HEK293T (cell line): ENCODE data around the gene CYP2A6.
"Not testable (repeated sequence)": the region's sequence is repeated elsewhere in the genome, so short reads cannot be mapped to it uniquely, and the experiment has no call there.

Experiments
- CTCF ChIA-PET: fragments of 350-600 bp; formaldehyde crosslinking; extraction: SDS; loops from one replicate; lab custom pipeline; 2021; ENCODE audit warnings: antibody characterized with exemption, inconsistent platforms; lab: Yijun Ruan, JAX
- POLR2A ChIA-PET: fragments of 350-600 bp; formaldehyde crosslinking; extraction: SDS; loops from one replicate; lab custom pipeline; 2020; ENCODE audit warnings: antibody characterized with exemption, inconsistent platforms; lab: Yijun Ruan, JAX
- DNase-seq: peaks from one replicate; pipeline ENCODE4 v3.0.0; 2012; ENCODE audit warnings: mixed read lengths; ENCODE audit errors: extremely low spot score
- ARNT ChIP-seq: fragments of 450-650 bp; IDR thresholded peaks from 2 replicates; pipeline ENCODE4 v1.6.1; 2017; ENCODE audit warnings: mild to moderate bottlenecking
- BHLHE40 ChIP-seq: fragments of 450-650 bp; IDR thresholded peaks from 2 replicates; pipeline ENCODE4 v1.6.1; 2016; ENCODE audit warnings: mild to moderate bottlenecking, moderate library complexity, borderline replicate concordance
- CTBP1 ChIP-seq: fragments of 450-650 bp; IDR thresholded peaks from 2 replicates; pipeline ENCODE4 v1.6.1; 2016; ENCODE audit warnings: borderline replicate concordance
- ELF4 ChIP-seq: fragments of 450-650 bp; IDR thresholded peaks from 2 replicates; pipeline ENCODE4 v1.6.1; 2017; ENCODE audit warnings: antibody characterized with exemption
- FOXA1 ChIP-seq: fragments of 450-650 bp; IDR thresholded peaks from 2 replicates; pipeline ENCODE4 v1.6.1; 2016; ENCODE audit warnings: mild to moderate bottlenecking
- FOXK2 ChIP-seq: fragments of 450-650 bp; IDR thresholded peaks from 2 replicates; pipeline ENCODE4 v1.6.1; 2016; ENCODE audit warnings: mild to moderate bottlenecking
- FOXM1 ChIP-seq: fragments of 450-650 bp; IDR thresholded peaks from 2 replicates; pipeline ENCODE4 v1.6.1; 2017; ENCODE audit warnings: mild to moderate bottlenecking, borderline replicate concordance
- HDGF ChIP-seq: fragments of 450-650 bp; IDR thresholded peaks from 2 replicates; pipeline ENCODE4 v1.6.1; 2017; ENCODE audit warnings: antibody characterized with exemption, borderline replicate concordance
- L3MBTL2 ChIP-seq: fragments of 450-650 bp; conservative IDR thresholded peaks from 2 replicates; pipeline ENCODE4 v1.6.1; 2016; ENCODE audit warnings: mild to moderate bottlenecking
- LEF1 ChIP-seq: fragments of 450-650 bp; IDR thresholded peaks from 2 replicates; pipeline ENCODE4 v1.6.1; 2017; ENCODE audit warnings: mild to moderate bottlenecking, borderline replicate concordance
- NFRKB ChIP-seq: fragments of 450-650 bp; IDR thresholded peaks from 2 replicates; pipeline ENCODE4 v1.6.1; 2016; ENCODE audit warnings: mild to moderate bottlenecking, moderate library complexity
- PKNOX1 ChIP-seq: fragments of 450-650 bp; IDR thresholded peaks from 2 replicates; pipeline ENCODE4 v1.6.1; 2016
- SP1 ChIP-seq: fragments of 450-650 bp; IDR thresholded peaks from 2 replicates; pipeline ENCODE4 v1.6.1; 2017
- SUZ12 ChIP-seq: fragments of 450-650 bp; IDR thresholded peaks from 2 replicates; pipeline ENCODE4 v1.6.1; 2016; ENCODE audit warnings: mild to moderate bottlenecking
- TARDBP ChIP-seq: fragments of 450-650 bp; IDR thresholded peaks from 2 replicates; pipeline ENCODE4 v1.6.1; 2016
- ZNF384 ChIP-seq: fragments of 450-650 bp; IDR thresholded peaks from 2 replicates; pipeline ENCODE4 v1.6.1; 2016

CYP2A6 gene

DNA sequence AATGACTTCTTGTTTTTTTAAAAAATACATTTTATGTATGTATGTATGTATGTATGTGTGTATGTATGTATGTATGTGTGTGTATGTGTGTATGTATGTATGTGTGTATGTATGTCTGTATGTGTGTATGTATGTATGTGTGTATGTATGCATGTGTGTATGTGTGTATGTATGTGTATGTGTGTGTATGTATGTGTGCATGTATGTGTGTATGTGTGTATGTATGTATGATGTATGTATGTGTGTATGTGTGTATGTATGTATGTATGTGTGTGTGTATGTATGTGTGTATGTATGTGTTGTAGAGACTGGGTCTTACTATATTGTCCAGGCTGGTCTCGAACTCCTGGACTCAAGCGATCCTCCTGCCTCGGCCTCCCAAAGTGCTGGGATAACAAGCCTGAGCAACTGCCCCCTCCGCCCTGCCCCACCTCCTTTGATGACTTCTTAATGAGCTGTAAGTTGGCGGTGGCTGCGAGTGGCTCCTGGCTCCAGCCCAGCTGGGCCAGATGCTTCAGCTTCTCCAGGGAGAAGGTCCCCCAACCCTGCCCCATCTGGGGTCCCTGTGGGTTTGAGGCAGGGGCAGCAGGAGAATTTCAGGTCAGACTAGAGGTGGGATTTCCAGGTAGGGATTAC is 24.7 kb downstream of the CYP2A6 start:
- DNase-seq, CTCF ChIA-PET, POLR2A ChIA-PET: not testable (repeated sequence)

- POLR2A ChIA-PET, DNase-seq: not testable (repeated sequence)
- CTCF ChIA-PET: interaction anchor here (0.7 kb wide), 1 partner anchor 12 kb away, joined by 5 read pairs; no protein-coding TSS in a partner anchor
These were observed 25.3 kb downstream of the CYP2A6 start for GRCh38 chr19:40824916-40825315.

- DNase-seq, POLR2A ChIA-PET, CTCF ChIA-PET: not testable (repeated sequence)
These were observed 27.3 kb downstream of the CYP2A6 start for GRCh38 chr19:40822704-40823553.

- ChIA-PET CTCF (no interaction called here), POLR2A (no interaction called here)
- TF ChIP-seq SP1: no peak
- no peak for TF ChIP-seq ARNT
- TF ChIP-seq ZNF384: no peak
- no peak for TF ChIP-seq CTBP1
- no peak for TF ChIP-seq NFRKB
- TF ChIP-seq BHLHE40: no peak
- TF ChIP-seq TARDBP: no peak
- no peak for TF ChIP-seq FOXK2
- TF ChIP-seq FOXM1: no peak
- no peak for TF ChIP-seq HDGF
- TF ChIP-seq LEF1: no peak
- TF ChIP-seq SUZ12: no peak
- TF ChIP-seq FOXA1: no peak
- TF ChIP-seq PKNOX1: no peak
- TF ChIP-seq ELF4: no peak
- TF ChIP-seq L3MBTL2: no peak
- no peak for DNase-seq
These were observed 28.1 kb downstream of the CYP2A6 start for GRCh38 chr19:40822161-40822560.

DNA sequence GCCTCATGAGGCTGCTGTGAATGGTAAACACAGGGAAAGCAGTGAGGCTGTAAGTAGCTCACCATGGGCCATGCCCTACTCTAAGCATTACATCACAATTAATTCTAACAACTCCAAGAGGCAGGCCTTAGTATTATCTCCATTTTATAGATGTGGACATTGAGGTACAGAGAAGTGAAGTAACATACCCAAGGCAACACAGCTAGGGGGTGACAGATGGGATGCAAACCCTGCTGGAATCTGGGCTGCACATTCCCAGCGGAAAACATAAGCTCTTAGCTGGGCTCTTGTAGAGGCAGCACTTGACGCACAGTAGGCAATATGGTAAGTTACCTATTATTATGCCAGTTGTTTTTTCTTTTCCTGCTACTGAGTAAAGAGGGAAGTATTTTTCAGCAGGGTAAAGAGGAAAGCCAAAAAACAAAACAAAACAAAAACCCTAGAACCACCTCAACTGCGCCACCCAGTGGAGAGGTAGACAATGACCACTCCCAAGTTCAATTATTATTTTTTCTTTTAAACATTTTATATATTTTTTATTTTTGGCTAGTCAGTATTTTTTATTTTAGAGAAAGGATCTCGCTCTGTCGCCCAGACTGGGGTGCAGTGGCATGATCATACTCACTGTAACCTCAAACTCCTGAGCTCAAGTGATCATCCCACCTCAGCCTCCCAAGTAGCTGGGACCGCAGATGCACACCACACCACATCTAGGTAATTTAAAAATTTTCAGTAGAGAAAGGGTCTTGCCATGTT is 30.6 kb downstream of the CYP2A6 start:
- CTCF ChIA-PET: interaction anchor here (0.7 to 2.0 kb wide), 4 partner anchors 9 to 67 kb away, joined by 3 to 7 read pairs (median 4); no protein-coding TSS in a partner anchor
- POLR2A ChIA-PET: interaction anchor here (1.2 kb wide), 1 partner anchor 13 kb away, joined by 3 read pairs; no protein-coding TSS in a partner anchor
- DNase-seq: not testable (repeated sequence)

DNA sequence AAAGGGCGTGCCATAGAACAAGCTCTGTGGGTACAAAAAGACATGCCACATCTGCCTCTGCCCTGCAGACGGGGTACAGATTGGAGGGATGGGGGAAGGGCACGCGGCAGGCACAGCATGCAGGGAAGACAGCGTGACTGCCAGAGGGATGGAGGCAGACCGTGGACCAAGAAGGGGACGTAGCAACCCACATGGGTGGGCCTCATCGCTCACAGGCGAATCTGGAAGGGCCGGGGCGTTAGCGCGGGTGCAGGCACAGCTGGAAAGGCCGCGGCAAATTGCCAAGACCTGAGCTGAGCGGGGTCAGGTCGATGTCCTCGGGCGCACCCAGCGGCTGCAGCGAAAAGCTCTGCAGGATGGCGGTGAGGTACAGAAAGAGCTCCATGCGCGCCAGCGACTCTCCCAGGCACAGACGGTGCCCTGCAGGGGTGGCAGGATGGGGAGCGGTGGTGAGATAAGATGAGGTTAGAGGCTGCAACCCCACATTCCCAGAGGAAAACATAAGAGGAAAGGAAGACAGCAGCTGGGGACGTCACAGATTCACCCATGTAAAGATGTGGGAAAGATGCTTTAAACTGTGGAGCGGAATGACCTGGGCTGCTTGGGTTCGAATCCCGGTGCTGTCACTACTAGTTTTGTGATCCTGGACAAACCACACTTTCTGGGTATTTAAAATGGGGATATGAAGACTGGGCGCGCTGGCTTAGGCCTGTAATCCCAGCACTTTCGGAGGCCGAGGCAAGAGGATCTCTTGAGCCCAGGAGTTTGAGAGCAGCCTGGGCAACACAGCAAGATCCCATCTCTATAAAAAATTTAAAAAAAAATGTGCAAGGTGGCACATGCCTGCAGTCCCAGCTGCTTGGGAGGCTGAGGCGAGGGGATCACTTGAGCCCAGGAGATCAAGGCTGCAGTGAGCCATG is 31.5 kb downstream of the CYP2A6 start:
- DNase-seq: not testable (repeated sequence)
- POLR2A ChIA-PET: interaction anchor here (1.2 kb wide), 1 partner anchor 12 kb away, joined by 3 read pairs; no protein-coding TSS in a partner anchor
- CTCF ChIA-PET: interaction anchor here (1.0 to 2.0 kb wide), 3 partner anchors 10 to 19 kb away, joined by 3 to 7 read pairs (median 3); no protein-coding TSS in a partner anchor

- ChIA-PET CTCF (no interaction called here), POLR2A (no interaction called here)
- TF ChIP-seq SP1: no peak
- TF ChIP-seq SUZ12: no peak
- no peak for TF ChIP-seq FOXK2
- no peak for TF ChIP-seq LEF1
- no peak for TF ChIP-seq PKNOX1
- TF ChIP-seq ARNT: no peak
- no peak for TF ChIP-seq ELF4
- TF ChIP-seq FOXM1: no peak
- no peak for TF ChIP-seq L3MBTL2
- DNase-seq: no peak
These were observed 35.0 kb downstream of the CYP2A6 start for GRCh38 chr19:40815223-40815622.
